KG1 (cell line): Measurements from ENCODE around the gene PRICKLE3.
"Not testable (repeated sequence)": the region's sequence is repeated elsewhere in the genome, so short reads cannot be mapped to it uniquely, and the experiment has no call there.

Experiments
- DNase-seq: peaks from one replicate; lab custom pipeline; 2025; lab: John Stamatoyannopoulos, UW

Gene PRICKLE3

GRCh38 chrX:49157194-49157593 lies 29.0 kb downstream of the PRICKLE3 start:
- no peak for DNase-seq

- peak; percentile 26 for DNase-seq
These were observed 30.0 kb downstream of the PRICKLE3 start for GRCh38 chrX:49155900-49156837.

GRCh38 chrX:49155243-49155899 lies 30.8 kb downstream of the PRICKLE3 start:
- DNase-seq: no peak

- no peak for DNase-seq
These were observed 32.7 kb downstream of the PRICKLE3 start for GRCh38 chrX:49153467-49153866.

- DNase-seq: not testable (repeated sequence)
These were observed 36.9 kb downstream of the PRICKLE3 start for GRCh38 chrX:49149291-49149690.

GRCh38 chrX:49148390-49149100 lies 37.6 kb downstream of the PRICKLE3 start:
- DNase-seq: not testable (repeated sequence)

GRCh38 chrX:49147936-49148335 lies 38.2 kb downstream of the PRICKLE3 start:
- DNase-seq: no peak

- no peak for DNase-seq
These were observed 38.9 kb downstream of the PRICKLE3 start for GRCh38 chrX:49147282-49147681.

GRCh38 chrX:49143154-49143553 lies 43.0 kb downstream of the PRICKLE3 start:
- not testable (repeated sequence) for DNase-seq

- not testable (repeated sequence) for DNase-seq
These were observed 43.9 kb downstream of the PRICKLE3 start for GRCh38 chrX:49142264-49142663.

GRCh38 chrX:49139713-49140112 lies 46.5 kb downstream of the PRICKLE3 start:
- no peak for DNase-seq

GRCh38 chrX:49137492-49137891 lies 48.7 kb downstream of the PRICKLE3 start:
- DNase-seq: no peak

GRCh38 chrX:49133759-49134158 lies 52.4 kb downstream of the PRICKLE3 start:
- no peak for DNase-seq

- DNase-seq: not testable (repeated sequence)
These were observed 53.9 kb downstream of the PRICKLE3 start for GRCh38 chrX:49132275-49132674.

- DNase-seq: no peak
These were observed 56.7 kb downstream of the PRICKLE3 start for GRCh38 chrX:49129427-49129826.

- DNase-seq: not testable (repeated sequence)
These were observed 58.4 kb downstream of the PRICKLE3 start for GRCh38 chrX:49127742-49128258.
